SK-N-SH (cell line): ENCODE data around the gene POLR3B.
"Not testable (repeated sequence)": the region's sequence is repeated elsewhere in the genome, so short reads cannot be mapped to it uniquely, and the experiment has no call there.

ENCODE experiments used
- JUND ChIP-seq: IDR thresholded peaks from 2 replicates; pipeline ENCODE4 v1.4.0; 2012
- NFIC ChIP-seq: IDR thresholded peaks from 2 replicates; pipeline ENCODE4 v1.4.0; 2012; ENCODE audit warnings: borderline replicate concordance
- TF ChIP-seq, protein P1 (sequence below): fragments of 200-600 bp; sonication (generic); IDR thresholded peaks from 2 replicates; pipeline ENCODE4 v1.6.1; 2017; ENCODE audit warnings: antibody characterized with exemption, mild to moderate bottlenecking, moderate library complexity

DNA sequence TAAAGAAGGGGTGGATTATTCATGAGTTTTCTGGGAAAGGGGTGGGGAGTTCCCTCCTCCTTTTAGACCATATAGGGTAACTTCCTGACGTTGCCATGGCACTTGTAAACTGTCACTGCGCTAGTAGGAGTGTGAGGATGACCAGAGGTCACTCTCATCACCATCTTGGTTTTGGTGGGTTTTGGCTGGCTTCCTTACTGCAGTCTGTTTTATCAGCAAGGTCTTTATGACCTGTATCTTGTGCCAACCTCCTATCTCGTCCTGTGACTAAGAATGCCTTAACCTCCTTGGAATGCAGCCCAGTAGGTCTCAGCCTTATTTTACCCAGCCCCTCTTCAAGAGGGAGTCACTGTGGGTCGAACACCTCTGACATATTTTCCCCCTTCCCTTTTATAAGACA is 24.3 kb downstream of the POLR3B start:
- not testable (repeated sequence) for TF ChIP-seq JUND, NFIC
- TF ChIP-seq, protein P1, sequence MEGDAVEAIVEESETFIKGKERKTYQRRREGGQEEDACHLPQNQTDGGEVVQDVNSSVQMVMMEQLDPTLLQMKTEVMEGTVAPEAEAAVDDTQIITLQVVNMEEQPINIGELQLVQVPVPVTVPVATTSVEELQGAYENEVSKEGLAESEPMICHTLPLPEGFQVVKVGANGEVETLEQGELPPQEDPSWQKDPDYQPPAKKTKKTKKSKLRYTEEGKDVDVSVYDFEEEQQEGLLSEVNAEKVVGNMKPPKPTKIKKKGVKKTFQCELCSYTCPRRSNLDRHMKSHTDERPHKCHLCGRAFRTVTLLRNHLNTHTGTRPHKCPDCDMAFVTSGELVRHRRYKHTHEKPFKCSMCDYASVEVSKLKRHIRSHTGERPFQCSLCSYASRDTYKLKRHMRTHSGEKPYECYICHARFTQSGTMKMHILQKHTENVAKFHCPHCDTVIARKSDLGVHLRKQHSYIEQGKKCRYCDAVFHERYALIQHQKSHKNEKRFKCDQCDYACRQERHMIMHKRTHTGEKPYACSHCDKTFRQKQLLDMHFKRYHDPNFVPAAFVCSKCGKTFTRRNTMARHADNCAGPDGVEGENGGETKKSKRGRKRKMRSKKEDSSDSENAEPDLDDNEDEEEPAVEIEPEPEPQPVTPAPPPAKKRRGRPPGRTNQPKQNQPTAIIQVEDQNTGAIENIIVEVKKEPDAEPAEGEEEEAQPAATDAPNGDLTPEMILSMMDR = not testable (repeated sequence)
